Breast epithelium (tissue), 4 donors: ENCODE measurements around the gene SYNC. TPM values are rescaled to one million over a fixed set of nuclear protein-coding genes. Genes with fewer than 3 reads are reported as not detected.

Experiments
- DNase-seq, 2 donors: peaks; one replicate each; pipeline ENCODE4 v3.0.0-alpha.2; 2019; ENCODE audit warnings: low spot score in 2 of 2
- H3K27ac ChIP-seq, 2 donors: fragments of 200-600 bp; sonication (generic) in 1 of 2; one replicate each; pipeline ENCODE4 v1.5.1; 2016 to 2019; ENCODE audit warnings: mild to moderate bottlenecking in 1 of 2
- H3K27me3 ChIP-seq, 2 donors: fragments of 200-600 bp; sonication (generic) in 1 of 2; one replicate each; pipeline versions ENCODE4 v1.5.1 to v1.6.0; 2017 to 2019; ENCODE audit warnings: control low read depth in 1 of 2, mild to moderate bottlenecking in 1 of 2
- H3K36me3 ChIP-seq: fragments of 200-600 bp; one replicate; pipeline ENCODE4 v1.5.1; 2019
- H3K4me1 ChIP-seq, 2 donors: fragments of 200-600 bp; sonication (generic); one replicate each; pipeline ENCODE4 v1.5.1; 2016 to 2019; ENCODE audit warnings: control low read depth in 1 of 2
- H3K4me3 ChIP-seq, 3 donors: fragments of 200-600 bp; sonication (generic); 1 replicate in 2 of 3; 2 replicates in 1 of 3; pipeline ENCODE4 v1.5.1; 2016 to 2019; ENCODE audit warnings: mild to moderate bottlenecking in 3 of 3, moderate library complexity in 2 of 3
- H3K9me3 ChIP-seq, 2 donors: fragments of 200-600 bp; sonication (generic) in 1 of 2; one replicate each; pipeline ENCODE4 v1.5.1; 2016 to 2019; ENCODE audit warnings: control low read depth in 1 of 2
- CTCF ChIP-seq, 3 donors: fragments of 450-650 bp; IDR thresholded peaks; one replicate each; pipeline ENCODE4 v1.5.1; 2016 to 2017; ENCODE audit warnings: antibody characterized with exemption in 3 of 3, mild to moderate bottlenecking in 3 of 3, moderate library complexity in 3 of 3
- POLR2A ChIP-seq: fragments of 450-650 bp; IDR thresholded peaks from one replicate; pipeline ENCODE4 v1.6.1; 2016; ENCODE audit warnings: antibody characterized with exemption, mild to moderate bottlenecking, moderate library complexity
- POLR2AphosphoS5 ChIP-seq, 3 donors: sonication (generic); formaldehyde crosslinking; IDR thresholded peaks; one replicate each; pipeline ENCODE4 v1.6.1; 2017; ENCODE audit warnings: antibody characterized with exemption in 3 of 3
- intact Hi-C: fragments of 100-400 bp; cut with DNase I; formaldehyde crosslinking; loops from one replicate; pipeline ENCODE4 v1.15.1; 2023; ENCODE audit warnings: low total_unique reads
- total RNA-seq, 3 donors: library from RNA; depleted of rRNA; stranded (reverse); fragments of >200 nt; gene quantifications; one replicate each; pipeline ENCODE4 v1.1.0, GENCODE V29; 2016

SYNC gene
- total RNA-seq, 3 donors from 2014 or later: 9.8 to 24.2 (median 13.6) TPM

- Histone ChIP-seq H3K4me3 (no peak overlapping the region), H3K36me3 (peaks cover 6% of the 10 kb centered on the region), H3K9me3 (no peaks in the 10 kb centered on the region), H3K4me1 (peaks cover 5 to 16% of the 10 kb centered on the region in 2 donors), H3K27ac (peak overlapping the region; percentile 71 to 74), H3K27me3 (no peaks in the 10 kb centered on the region)
- TF ChIP-seq POLR2AphosphoS5 (IDR thresholded peaks at IDR 0.05) (no peak), POLR2A (no peak), CTCF (IDR thresholded peaks at IDR 0.05) (no peak)
- intact Hi-C loops: no loop called here
- no peak for DNase-seq
Measured at GRCh38 chr1:32685498-32685897, 17.1 kb downstream of the SYNC start.

- intact Hi-C loops: no loop called here
- H3K27me3 ChIP-seq: no peaks in the 10 kb centered on the region
- no peaks in the 10 kb centered on the region for H3K9me3 ChIP-seq
- TF ChIP-seq CTCF (IDR thresholded peaks at IDR 0.05) (no peak), POLR2AphosphoS5 (IDR thresholded peaks at IDR 0.05) (peak in 2 of 3 donors; percentile 54 to 60)
- DNase-seq: peak in 1 of 2 donors; percentile 62
- H3K36me3 ChIP-seq: peaks cover 6% of the 10 kb centered on the region
- peak overlapping the region; percentile 67 to 71 for H3K27ac ChIP-seq
- no peak overlapping the region for H3K4me3 ChIP-seq
- H3K4me1 ChIP-seq: peaks cover 5 to 16% of the 10 kb centered on the region in 2 donors
Measured at GRCh38 chr1:32684167-32684811, 18.3 kb downstream of the SYNC start.

- DNase-seq: no peak
- intact Hi-C loops: no loop called here
- TF ChIP-seq POLR2A (no peak), POLR2AphosphoS5 (IDR thresholded peaks at IDR 0.05) (no peak), CTCF (IDR thresholded peaks at IDR 0.05) (no peak)
- H3K27me3 ChIP-seq: no peaks in the 10 kb centered on the region
- H3K9me3 ChIP-seq: no peaks in the 10 kb centered on the region
- H3K4me1 ChIP-seq: peaks cover 5 to 16% of the 10 kb centered on the region in 2 donors
- no peak overlapping the region for H3K4me3 ChIP-seq
- H3K36me3 ChIP-seq: peaks cover 6% of the 10 kb centered on the region
- H3K27ac ChIP-seq: peak overlapping the region; percentile 67 to 71
Measured at GRCh38 chr1:32683397-32683796, 19.2 kb downstream of the SYNC start.

- DNase-seq: no peak
- intact Hi-C loops: no loop called here
- no peak overlapping the region for H3K4me3 ChIP-seq
- H3K36me3 ChIP-seq: peaks cover 6% of the 10 kb centered on the region
- peak overlapping the region; percentile 8 for H3K27ac ChIP-seq
- H3K4me1 ChIP-seq: peaks cover 5 to 16% of the 10 kb centered on the region in 2 donors
- H3K9me3 ChIP-seq: no peaks in the 10 kb centered on the region
- H3K27me3 ChIP-seq: no peaks in the 10 kb centered on the region
- TF ChIP-seq CTCF (IDR thresholded peaks at IDR 0.05) (no peak), POLR2A (no peak), POLR2AphosphoS5 (IDR thresholded peaks at IDR 0.05) (no peak)
Measured at GRCh38 chr1:32681999-32682398, 20.6 kb downstream of the SYNC start.

- Histone ChIP-seq H3K27ac (peak overlapping the region; percentile 8), H3K36me3 (peaks cover 6% of the 10 kb centered on the region), H3K27me3 (no peaks in the 10 kb centered on the region), H3K4me3 (no peak overlapping the region), H3K9me3 (no peaks in the 10 kb centered on the region), H3K4me1 (peaks cover 5 to 16% of the 10 kb centered on the region in 2 donors)
- TF ChIP-seq POLR2A: no peak
- TF ChIP-seq CTCF (IDR thresholded peaks at IDR 0.05): no peak
- no peak for TF ChIP-seq POLR2AphosphoS5 (IDR thresholded peaks at IDR 0.05)
- intact Hi-C loops: no loop called here
- DNase-seq: no peak
Measured at GRCh38 chr1:32681509-32681908, 21.1 kb downstream of the SYNC start.
